ENCODE results near the gene TUBG1. TPM values are rescaled to one million over a fixed set of nuclear protein-coding genes. Genes with fewer than 3 reads are reported as not detected.

The TUBG1 gene
- total RNA-seq, 1 donor from 2014 or later: 67.6 TPM

Other genes starting within 250 kb of the TUBG1 start
- 105 and 109 TPM in 2 replicates for gene STAT3, start 221.2 kb upstream of the TUBG1 start, total RNA-seq
- 3.5 TPM in 2 replicates for gene CAVIN1, start 186.4 kb upstream of the TUBG1 start, total RNA-seq
- gene ATP6V0A1, start 150.8 kb upstream of the TUBG1 start, total RNA-seq: 7.8 and 11.4 TPM in 2 replicates
- 18.3 and 18.5 TPM in 2 replicates for gene NAGLU, start 73.4 kb upstream of the TUBG1 start, total RNA-seq
- gene HSD17B1, start 56.8 kb upstream of the TUBG1 start, total RNA-seq: 0.77 and 1.1 TPM in 2 replicates
- gene COASY, start 47.5 kb upstream of the TUBG1 start, total RNA-seq: 83.5 and 90.0 TPM in 2 replicates
- 69.6 and 71.3 TPM in 2 replicates for gene MLX, start 42.6 kb upstream of the TUBG1 start, total RNA-seq
- 17.7 and 18.9 TPM in 2 replicates for gene PSMC3IP, start 32.0 kb upstream of the TUBG1 start, total RNA-seq
- 50.7 and 52.7 TPM in 2 replicates for gene RETREG3, start 309 bp upstream of the TUBG1 start, total RNA-seq
- gene TUBG2, start 49.6 kb downstream of the TUBG1 start, total RNA-seq: 5.5 and 6.0 TPM in 2 replicates
- 0.27 and 0.36 TPM in 2 replicates for gene PLEKHH3, start 67.3 kb downstream of the TUBG1 start, total RNA-seq
- gene CCR10, start 72.2 kb downstream of the TUBG1 start, total RNA-seq: 0.30 and 0.34 TPM in 2 replicates
- gene CNTNAP1, start 72.8 kb downstream of the TUBG1 start, total RNA-seq: 0.61 and 0.66 TPM in 2 replicates
- 42.0 and 43.7 TPM in 2 replicates for gene EZH1, start 135.4 kb downstream of the TUBG1 start, total RNA-seq
- gene RAMP2, start 151.5 kb downstream of the TUBG1 start, total RNA-seq: not detected in 2 replicates
- gene VPS25, start 163.8 kb downstream of the TUBG1 start, total RNA-seq: 68.9 and 69.5 TPM in 2 replicates
- 0.11 and 0.50 TPM in 2 replicates for gene WNK4, start 170.9 kb downstream of the TUBG1 start, total RNA-seq
- gene COA3, start 189.0 kb downstream of the TUBG1 start, total RNA-seq: 48.9 and 51.3 TPM in 2 replicates
- gene CNTD1, start 189.2 kb downstream of the TUBG1 start, total RNA-seq: not detected in 2 replicates
- 93.3 and 105 TPM in 2 replicates for gene BECN1, start 214.6 kb downstream of the TUBG1 start, total RNA-seq
- 138 and 142 TPM in 2 replicates for gene PSME3, start 223.7 kb downstream of the TUBG1 start, total RNA-seq
- 2.3 and 2.7 TPM in 2 replicates for gene AOC2, start 234.9 kb downstream of the TUBG1 start, total RNA-seq
- 0.70 and 1.1 TPM in 2 replicates for gene AOC3, start 241.5 kb downstream of the TUBG1 start, total RNA-seq